GM18909 (cell line): ENCODE results near the gene MOSMO.
"Not testable (repeated sequence)": the region's sequence is repeated elsewhere in the genome, so short reads cannot be mapped to it uniquely, and the experiment has no call there.

Source experiments
- ATAC-seq: cut with Tn5 transposase; IDR thresholded peaks from one replicate; pipeline ENCODE4 v1.9.1; 2021; ENCODE audit warnings: mild to moderate bottlenecking; ENCODE audit not compliant: unreplicated experiment, poor library complexity

Gene MOSMO

DNA sequence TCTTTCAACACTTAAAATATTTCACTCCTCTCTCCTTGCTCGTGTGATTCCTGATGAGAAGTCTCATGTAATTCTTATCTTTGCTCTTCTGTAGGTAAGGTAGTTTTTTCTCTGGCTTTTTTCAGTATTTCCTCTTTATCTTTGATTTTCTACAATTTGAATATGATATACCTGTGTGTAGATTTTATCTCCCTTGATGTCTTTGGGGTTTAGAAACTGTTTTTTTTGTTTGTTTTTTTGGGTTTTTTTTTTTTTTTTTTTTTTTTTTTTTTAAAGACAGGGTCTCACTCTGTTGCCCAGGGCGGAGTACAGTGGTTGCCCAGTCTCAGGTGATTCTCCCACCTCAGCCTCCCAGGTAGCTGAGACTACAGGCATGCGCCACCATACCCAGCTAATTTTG lies 26.6 kb downstream of the MOSMO start:
- no peak for ATAC-seq

DNA sequence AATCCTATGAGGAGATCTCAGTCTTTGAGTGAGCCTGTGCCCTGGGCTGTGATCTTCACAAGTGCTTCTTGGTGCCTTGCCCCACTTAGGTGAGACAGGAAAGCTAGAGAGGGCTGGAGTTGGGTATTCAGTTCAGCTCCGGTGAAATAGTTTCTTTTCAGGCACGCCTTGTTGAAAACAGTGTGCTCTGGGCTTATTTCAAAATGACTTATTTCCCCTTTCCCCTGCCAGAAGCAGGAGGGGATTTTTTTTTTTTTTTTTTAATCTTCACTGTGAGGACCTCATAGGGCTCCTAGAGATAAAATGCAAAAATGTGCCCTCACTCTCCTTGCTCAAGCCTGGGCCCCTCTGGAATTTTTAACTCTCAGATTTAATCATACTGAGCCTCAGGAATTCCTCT lies 27.2 kb downstream of the MOSMO start:
- ATAC-seq, result no peak

DNA sequence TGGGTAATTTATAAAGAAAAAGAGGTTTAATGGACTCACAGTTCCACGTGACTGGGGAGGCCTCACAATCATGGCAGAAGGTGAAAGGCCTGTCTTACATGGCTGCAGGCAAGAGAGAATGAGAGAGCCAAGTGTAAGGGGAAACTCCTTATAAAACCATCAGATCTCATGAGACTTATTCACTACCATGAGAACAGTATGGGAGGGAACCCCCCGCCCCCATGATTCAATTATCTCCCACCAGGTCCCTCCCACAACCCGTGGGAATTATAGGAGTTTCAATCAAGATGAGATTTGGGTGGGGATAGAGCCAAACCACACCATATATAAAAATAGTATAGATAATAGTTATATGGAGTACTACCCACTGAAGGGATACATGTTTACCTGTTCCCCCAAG lies 36.0 kb downstream of the MOSMO start:
- not testable (repeated sequence) for ATAC-seq

DNA sequence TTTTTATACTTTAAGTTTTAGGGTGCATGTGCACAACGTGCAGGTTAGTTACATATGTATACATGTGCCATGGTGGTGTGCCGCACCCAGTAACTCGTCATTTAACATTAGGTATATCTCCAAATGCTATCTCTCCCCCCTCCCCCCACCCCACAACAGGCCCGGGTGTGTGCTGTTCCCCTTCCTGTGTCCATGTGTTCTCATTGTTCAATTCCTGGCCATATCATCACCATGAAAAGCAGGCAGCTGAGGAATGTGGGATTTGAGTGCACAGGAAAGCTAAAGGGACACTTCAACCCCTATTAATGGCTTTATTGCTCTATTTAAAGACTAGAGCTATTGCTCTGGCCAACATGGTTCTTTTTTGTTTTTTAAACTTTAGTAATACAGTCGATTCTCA lies 38.0 kb downstream of the MOSMO start:
- ATAC-seq, result not testable (repeated sequence)

DNA sequence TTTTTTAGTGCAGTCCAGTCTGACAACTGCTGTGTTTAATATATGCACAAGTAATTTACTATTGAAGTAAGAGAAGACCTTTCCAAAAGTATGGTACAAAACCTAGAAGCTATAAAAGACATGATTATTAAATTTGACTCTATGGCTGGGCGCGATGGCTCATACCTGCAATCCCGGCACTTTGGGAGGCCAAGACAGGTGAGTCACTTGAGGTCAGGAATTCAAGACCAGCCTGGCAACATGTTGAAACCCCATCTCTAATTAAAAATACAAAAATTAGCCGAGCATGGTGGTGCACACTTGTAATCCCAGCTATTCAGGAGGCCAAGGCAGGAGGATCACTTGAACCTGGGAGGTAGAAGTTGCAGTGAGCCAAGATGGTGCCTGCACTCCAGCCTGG lies 43.1 kb downstream of the MOSMO start:
- no peak for ATAC-seq

DNA sequence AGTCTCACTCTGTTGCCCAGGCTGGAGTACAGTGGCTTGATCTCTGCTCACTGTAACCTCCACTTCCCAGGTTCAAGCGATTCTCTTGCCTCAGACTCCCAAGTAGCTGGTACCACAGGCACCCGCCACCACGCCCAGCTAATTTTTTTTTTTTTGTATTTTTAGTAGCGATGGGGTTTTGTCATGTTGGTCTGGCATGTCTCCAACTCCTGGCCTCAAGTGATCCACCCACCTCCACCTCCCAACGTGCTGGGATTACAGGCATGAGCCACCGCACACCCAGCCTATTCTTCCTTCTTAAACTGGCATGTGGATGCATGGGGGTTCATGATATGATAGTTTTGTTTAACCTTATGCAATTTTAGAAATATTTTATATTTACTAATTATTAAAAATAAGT lies 45.1 kb downstream of the MOSMO start:
- no peak for ATAC-seq

DNA sequence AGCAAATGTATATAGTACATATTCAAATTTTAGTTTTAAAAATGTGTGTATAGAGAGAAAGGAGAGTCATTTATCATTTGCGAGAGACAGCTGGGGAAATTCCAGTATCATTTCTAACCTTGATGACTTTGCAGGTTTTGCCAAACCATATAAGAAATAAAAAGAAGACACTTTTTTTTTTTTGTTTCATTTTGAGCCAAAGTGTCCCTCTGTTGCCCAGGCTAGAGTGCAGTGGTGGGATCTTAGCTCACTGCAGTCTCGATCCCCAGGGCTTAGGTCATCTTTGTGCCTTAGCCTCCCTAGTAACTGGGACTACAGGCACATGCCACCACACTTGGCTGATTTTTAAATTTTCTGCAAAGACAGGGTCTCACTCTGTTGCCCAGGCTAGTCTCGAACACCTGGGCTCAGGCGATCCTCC lies 46.0 kb downstream of the MOSMO start:
- no peak for ATAC-seq

DNA sequence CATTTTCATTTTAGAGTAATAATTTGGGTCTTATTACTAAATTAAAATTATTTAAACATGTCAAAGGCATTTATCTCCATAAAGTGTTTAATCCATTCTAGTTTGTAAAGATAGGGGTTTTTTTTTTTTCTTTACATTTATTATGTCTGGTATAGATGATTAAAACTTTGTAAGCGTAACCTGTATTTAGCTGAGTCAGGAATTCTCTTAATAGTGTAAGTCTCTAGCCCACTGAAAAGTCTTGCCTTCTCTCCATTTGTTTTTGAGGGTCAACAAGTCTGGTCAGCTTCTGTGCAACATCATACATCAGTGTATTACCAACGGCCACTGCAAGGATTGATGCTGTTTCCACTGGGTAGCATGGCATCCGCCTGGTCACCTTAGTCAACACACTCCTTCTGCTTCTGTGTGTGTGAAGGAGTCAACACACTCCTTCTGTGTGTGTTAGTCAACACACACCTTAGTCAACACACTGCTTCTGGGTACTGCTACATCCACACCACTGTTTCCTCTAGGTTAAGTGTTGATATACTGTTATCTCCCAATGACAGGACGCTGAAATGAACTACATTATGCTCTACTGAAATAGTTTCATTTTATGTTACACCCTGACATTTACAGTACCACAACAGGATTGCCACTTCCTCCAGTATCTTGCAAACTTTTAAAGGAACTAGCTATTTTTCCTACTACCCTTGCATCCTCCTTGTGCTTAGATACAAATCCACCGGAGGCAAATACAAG lies 47.1 kb downstream of the MOSMO start:
- no peak for ATAC-seq

DNA sequence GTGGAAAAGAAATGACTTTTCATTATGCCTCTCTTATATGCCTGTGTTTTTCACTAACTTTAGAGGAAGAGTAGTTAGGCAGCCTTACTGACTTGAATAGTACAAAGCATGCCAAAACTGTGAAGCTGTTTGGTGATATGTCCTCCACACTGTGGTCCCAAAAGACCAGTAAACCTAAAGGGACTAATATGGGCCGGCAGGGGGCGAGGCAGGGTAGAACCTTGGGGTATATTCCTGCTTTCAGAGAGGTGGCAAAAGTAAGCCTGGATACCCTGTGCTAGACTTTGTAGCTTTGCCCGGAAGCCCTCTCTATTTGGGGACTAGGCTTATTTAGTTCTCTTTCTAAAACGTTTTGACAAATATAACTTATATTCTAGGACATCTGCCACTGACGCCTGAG lies 48.0 kb downstream of the MOSMO start:
- ATAC-seq, result no peak

DNA sequence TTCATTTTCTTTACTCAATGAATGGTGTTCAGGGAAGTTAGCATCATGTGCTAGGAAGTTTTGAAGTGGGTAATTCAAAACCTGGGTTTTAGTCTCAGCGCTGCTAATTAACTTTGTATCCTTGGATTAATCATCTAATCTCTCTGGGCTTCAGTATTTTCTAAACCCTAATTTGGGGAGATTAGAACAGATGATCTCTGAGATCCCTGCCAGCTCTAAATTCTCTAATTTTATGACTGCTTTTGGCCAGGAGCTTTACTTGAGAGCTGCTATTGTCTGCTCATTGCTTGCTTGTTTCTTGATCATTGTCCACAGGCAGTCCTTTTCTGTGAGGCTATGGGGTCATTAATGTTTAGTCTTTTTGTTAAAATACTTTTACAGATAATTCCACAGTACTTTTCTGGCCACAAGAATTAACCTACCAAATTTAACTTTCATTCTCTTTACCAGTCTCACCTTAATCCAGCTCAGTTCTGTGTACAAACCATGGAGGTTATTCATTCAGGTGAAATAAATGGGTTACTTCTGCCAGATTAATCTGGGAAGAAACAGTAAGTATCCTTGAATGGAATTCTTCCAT lies 56.1 kb downstream of the MOSMO start:
- ATAC-seq, result no peak

DNA sequence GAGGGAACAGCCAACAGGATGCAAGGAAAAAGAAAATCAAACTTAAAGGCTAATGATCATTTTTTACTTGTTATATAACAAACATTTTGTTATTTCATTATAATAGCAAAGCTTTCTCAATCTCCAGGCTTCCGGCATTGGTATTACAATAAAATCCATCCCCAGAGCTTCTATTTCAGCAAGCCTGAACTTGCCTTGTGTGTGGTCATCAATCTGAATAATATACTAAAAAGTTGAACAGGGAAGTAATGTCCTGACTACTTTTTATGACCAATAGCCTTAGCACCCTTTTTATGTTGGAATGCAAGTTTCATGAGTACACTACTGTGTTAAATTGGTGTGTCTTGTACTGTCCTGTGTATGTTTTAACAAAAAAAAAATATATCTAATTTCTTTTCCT lies 57.3 kb downstream of the MOSMO start:
- ATAC-seq, result no peak

DNA sequence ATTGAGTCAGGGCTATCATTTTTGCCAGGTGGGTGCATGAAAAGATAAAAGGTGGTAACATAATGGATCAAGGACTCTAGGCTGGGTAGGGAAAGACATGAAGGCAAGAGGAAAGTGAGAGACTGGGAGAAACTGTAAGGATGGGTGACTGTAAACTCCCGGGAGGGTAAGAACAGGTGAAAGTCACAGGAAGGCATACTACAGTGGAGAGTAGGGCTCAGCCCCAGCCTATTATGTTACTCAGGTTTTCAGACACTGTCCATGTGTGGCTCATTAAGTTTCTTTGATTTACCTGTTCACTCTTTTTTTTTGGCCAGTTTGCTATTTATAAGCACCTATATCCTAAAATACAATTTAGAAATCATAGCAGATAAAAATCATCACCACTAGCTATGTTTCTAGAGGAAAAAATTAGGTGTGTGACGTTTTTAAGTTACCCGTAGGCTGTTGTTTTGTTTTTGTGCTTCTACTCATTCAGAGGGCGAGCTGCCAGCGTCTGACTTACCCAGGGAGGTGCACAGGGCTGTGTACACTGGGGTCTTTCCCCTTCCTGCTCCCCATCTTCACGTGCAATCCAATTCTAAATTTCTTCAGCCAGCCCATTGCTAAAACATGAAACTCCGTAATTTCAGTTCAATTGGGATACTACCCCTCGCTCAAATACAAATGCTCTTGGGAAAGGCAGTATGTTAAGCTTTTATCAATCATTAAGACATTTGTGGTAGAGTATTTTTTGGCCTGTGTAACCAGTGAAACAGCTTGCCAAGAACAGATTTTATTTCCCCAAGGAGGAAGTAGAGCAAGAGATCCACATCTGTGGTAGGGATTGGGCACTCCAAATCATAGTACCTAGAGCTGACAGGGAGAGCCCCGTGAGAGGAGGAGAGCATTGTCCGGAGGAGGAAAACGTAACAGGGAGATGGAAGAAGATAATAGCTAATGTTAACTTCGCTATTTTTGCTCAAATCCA lies 62.7 kb downstream of the MOSMO start:
- no peak for ATAC-seq

DNA sequence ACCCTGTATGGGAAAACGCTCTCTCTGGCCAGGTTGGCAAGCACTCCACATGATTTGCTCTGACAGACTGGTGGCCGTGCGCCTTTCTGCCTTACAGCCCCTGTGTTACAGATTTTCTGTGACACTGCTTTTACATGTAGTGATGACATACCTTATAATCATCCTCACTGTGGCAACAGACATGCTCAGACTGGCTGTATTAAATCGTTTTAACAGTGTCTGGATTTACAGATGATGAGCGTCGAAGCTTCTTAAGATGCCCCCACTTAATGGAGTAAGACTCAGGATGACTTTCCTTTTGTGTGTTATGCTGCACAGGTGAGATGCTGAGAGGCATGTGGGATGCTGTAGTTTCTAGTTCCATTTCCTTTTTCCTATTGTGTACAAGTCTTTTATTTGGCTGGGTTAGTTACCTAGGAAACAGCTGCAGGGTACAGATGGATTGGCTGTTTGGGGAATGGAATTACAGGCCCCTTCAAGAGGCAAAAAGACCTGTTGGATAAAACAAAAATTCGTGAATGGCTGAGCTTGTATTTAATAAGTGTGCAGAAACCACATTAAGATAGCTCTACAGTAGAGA lies 63.5 kb downstream of the MOSMO start:
- no peak for ATAC-seq

DNA sequence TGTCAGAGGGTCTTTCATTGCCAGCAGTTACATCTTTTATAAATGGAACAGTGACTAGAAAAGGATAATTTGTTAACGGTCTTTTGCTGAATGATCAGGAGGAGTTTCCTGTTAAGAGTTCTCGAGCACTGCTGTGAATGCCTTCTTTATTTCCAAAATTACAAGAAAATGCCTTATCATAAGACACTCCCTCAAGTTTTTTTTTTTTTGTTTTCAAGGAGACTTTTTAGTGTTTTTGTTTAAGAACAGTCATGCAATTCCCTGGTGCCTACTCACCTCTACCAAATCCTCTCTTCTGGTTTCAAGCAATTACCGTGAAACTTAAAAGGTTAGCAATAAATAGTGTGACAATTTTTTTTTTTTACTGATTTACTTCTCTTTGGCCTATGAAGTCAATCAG lies 65.4 kb downstream of the MOSMO start:
- no peak for ATAC-seq

DNA sequence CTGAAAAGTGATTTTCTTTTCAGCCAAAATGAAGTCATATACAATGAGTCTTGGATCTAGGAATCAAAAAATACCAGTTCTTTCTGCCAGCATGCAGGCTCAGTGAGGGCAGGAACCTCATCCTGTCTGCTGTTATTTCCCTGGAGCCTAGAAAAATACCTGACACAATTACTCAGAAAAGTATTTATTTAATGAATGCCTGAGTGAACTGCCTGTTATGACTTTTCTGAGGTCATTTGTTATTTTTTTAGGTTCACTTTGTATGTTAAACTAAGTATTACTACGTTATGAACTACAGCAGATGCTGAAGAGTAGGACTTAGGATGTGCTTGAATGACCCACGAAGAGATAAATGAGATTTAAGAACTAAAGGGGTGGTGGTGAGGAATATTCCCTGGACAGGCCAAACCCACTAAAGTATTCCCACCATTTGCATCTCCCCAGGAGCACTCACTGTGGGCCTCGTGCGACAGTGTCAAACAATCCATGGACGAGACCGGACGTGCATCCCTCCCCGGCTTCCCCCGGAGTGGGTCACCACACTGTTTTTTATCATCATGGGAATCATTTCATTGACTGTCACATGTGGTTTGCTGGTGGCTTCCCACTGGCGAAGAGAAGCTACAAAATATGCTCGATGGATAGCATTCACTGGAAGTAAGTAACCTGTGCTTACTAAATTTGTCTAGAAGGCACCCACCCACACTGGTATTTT lies 67.3 kb downstream of the MOSMO start:
- no peak for ATAC-seq

DNA sequence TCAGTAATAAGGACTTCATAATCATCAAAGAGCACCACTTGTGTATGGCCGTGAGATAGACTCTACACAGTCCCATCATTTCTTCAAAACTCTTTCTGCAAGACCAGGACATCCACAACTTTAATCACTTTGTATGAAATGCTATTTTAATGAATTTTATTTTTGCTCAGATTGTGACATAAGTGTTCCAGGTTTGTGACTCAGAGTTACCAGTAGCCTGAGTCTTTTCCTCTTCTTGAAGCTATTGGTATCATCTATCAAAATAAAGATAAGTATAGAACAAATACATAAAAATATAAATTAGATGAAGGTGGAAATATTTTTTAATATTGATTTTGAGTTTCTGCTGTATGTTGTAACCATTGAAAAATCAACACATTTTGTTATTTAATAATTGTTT lies 67.9 kb downstream of the MOSMO start:
- ATAC-seq, result no peak

DNA sequence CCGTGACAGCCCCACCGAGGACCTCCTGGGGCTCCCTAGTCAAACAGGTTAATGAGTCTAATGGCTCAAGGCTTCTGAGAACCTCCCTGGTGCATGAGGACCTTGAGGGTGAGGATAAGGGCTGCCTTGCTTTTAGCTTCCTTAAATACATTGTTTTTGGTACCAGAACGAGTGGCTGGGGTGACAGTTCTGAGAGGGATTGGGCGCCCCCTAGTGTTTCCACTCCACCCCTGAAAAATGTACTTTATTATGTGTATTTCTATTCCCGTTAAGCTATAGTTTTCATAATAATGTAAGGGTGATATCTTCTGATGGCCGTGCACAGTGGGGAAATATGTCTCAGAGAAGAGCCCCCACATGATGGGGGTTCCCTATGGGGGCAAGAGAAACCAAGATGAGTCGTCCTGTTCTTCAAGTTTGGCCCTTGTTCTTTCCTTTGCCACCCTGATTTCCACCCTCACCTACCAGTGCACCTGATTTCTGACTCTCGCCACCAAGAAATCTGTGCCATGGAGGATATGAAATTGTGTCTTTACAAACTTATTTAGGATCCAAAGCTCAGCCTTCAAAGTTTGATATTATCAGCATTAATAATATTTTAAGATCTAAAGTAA lies 69.9 kb downstream of the MOSMO start:
- ATAC-seq, result no peak

DNA sequence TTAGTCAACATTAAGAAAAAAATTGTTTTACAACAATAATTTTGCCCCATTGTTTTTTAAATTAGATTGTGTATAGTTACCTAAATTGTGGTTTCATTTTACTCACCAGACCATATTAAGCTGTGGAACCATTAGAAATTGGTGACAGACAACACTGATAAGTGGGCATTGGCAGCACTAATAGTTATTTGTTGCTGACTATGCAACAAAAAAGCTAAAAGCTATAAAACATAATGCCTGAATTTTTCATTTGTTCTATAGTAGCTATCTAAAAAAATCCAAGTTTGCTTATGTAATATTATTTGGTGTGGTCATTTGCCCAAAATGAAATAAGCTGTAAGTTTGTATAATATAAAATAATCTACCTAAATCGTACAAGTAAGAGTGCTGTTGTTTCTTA lies 70.7 kb downstream of the MOSMO start:
- ATAC-seq, result no peak

DNA sequence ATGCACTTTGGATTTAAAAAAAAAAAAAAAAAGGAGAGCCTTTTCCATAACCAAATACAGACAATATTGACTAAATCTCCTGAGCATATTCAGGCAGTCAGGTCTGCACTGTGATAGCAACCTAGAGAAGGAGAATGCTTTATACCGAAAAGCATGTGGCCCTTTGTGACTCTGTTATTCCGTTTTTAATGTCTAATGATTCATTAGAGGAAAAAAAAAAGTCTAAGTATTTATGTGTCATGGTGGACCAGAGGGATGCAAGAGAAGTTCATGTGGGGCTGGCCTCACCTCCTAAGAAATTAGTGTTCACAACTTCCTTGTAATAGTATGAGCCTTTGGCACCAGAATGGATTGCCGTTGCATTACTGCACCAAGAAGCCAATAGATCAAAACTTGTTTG lies 73.1 kb downstream of the MOSMO start:
- ATAC-seq, result no peak

DNA sequence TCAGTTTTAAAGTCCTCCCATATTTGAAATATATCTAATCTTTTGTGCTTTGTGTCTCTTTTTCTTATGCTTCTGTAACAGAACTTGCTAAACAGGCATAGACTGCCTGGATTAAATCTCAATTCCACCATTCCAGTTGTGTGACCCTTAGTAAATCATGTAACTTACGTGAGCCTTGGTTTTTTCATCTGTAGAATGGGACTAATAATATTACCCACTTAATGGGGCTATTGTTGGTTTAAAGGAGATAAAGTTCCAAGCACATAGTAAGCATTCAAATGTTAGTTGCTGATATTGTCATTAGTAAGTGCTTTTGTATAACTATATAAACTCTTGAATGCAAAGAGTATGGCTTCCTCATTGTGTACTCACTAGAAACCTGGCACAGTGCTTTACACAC lies 78.5 kb downstream of the MOSMO start:
- ATAC-seq, result no peak
